Measurements from ENCODE around the gene BCL10.

- TF ChIP-seq CTCF (conservative IDR thresholded peaks at IDR 0.05; ENCODE audit: low read depth, low read length) (no peak), BHLHE40 (IDR thresholded peaks at IDR 0.05; ENCODE audit: low read depth, low read length) (no peak), CEBPB (IDR thresholded peaks at IDR 0.05; ENCODE audit: low read depth, low read length) (no peak), FOS (IDR thresholded peaks at IDR 0.05; ENCODE audit: low read depth, low read length) (no peak), SMC3 (IDR thresholded peaks at IDR 0.05; ENCODE audit: low read depth, low read length) (no peak), RAD21 (IDR thresholded peaks at IDR 0.05; ENCODE audit: low read length) (no peak), USF2 (IDR thresholded peaks at IDR 0.05; ENCODE audit: low read depth, low read length) (no peak), MAZ (IDR thresholded peaks at IDR 0.05; ENCODE audit: borderline replicate concordance, low read depth, low read length) (no peak), RFX5 (IDR thresholded peaks at IDR 0.05; ENCODE audit: low read depth, low read length) (no peak), POLR2A (IDR thresholded peaks at IDR 0.05; ENCODE audit: low read depth, low read length) (no peak)
These were observed 55.7 kb downstream of the BCL10 start for GRCh38 chr1:85220756-85221201.

Measured in IMR-90 (cell line).